ENCODE data around the gene NIT1. TPM values are rescaled to one million over a fixed set of nuclear protein-coding genes. Genes with fewer than 3 reads are reported as not detected.

The NIT1 gene
- total and polyA plus RNA-seq, 11 donors, result 25.8 to 42.7 (median 34.3) TPM

- 19 to 25% (median 24%) methylated on average over 9 of the region's 9 CpGs for WGBS, 4 donors
- H3K27me3 ChIP-seq, result no peaks in the 10 kb centered on the region
- H3K9me3 ChIP-seq, result no peaks in the 10 kb centered on the region
- peaks cover 0 to 21% (median 8%) of the 10 kb centered on the region in 12 donors for H3K4me1 ChIP-seq
- H3K27ac ChIP-seq, result peak overlapping the region; percentile 79 to 99 (median 94)
- peaks cover 0 to 16% (median 13%) of the 10 kb centered on the region in 9 donors for H3K36me3 ChIP-seq
- TF ChIP-seq CTCF (IDR thresholded peaks at IDR 0.05), result no peak
- TF ChIP-seq POLR2A (IDR thresholded peaks at IDR 0.05), result no peak
- DNase-seq (no peak), ATAC-seq (no peak)
- peak overlapping the region; percentile 59 to 93 (median 80) for H3K4me3 ChIP-seq
- intact Hi-C loops (cut with DNase I), result loop anchor here in 2 of 10 donors (1.0 to 5.0 kb wide), 2 partner anchors 20 to 156 kb away; no protein-coding TSS in a partner anchor
These were observed 35.3 kb downstream of the NIT1 start for GRCh38 chr1:161153176-161153575.

GRCh38 chr1:161153682-161154337, 35.9 kb downstream of the NIT1 start, which contains the start of gene UFC1:
Gene UFC1 (plus strand): TSS chr1:161153978. CDS start chr1:161153998, 20 bp downstream.
- Histone ChIP-seq H3K36me3 (peaks cover 0 to 22% (median 15%) of the 10 kb centered on the region in 9 donors), H3K4me3 (peak within 1 kb of the TSS; percentile 59 to 93 (median 80)), H3K27ac (peak within 1 kb of the TSS; percentile 79 to 99 (median 94)), H3K4me1 (peaks cover 0 to 27% (median 11%) of the 10 kb centered on the region in 12 donors), H3K27me3 (no peaks in the 10 kb centered on the region), H3K9me3 (no peaks in the 10 kb centered on the region)
- TF ChIP-seq CTCF (IDR thresholded peaks at IDR 0.05) (no peak), POLR2A (IDR thresholded peaks at IDR 0.05) (peak in 1 of 2 donors; percentile 33)
- DNase-seq (peak; percentile 80 to 87 (median 84)), ATAC-seq (peak; percentile 90 to 95 (median 94))
- 0 to 2% (median 1%) methylated on average over 33 of the region's 33 CpGs for WGBS, 4 donors
- intact Hi-C loops (cut with DNase I), result loop anchor here in 2 of 10 donors (1.0 to 5.0 kb wide), 2 partner anchors 21 to 157 kb away; no protein-coding TSS in a partner anchor

- TF ChIP-seq POLR2A (IDR thresholded peaks at IDR 0.05) (no peak), CTCF (IDR thresholded peaks at IDR 0.05) (no peak)
- WGBS, 4 donors, result 84 to 100% (median 89%) methylated on average over 1 of the region's 1 CpG
- peaks cover 0 to 50% (median 32%) of the 10 kb centered on the region in 12 donors for H3K4me1 ChIP-seq
- no peaks in the 10 kb centered on the region for H3K9me3 ChIP-seq
- no peak for DNase-seq
- no peak for ATAC-seq
- H3K4me3 ChIP-seq, result no peak overlapping the region
- H3K27ac ChIP-seq, result no peak overlapping the region
- no peaks in the 10 kb centered on the region for H3K27me3 ChIP-seq
- H3K36me3 ChIP-seq, result peaks cover 0 to 38% (median 29%) of the 10 kb centered on the region in 9 donors
- intact Hi-C loops (cut with DNase I), result no loop called here
These were observed 40.0 kb downstream of the NIT1 start for GRCh38 chr1:161157867-161158266.

- ATAC-seq (no peak), DNase-seq (no peak)
- no peaks in the 10 kb centered on the region for H3K9me3 ChIP-seq
- TF ChIP-seq CTCF (IDR thresholded peaks at IDR 0.05) (no peak), POLR2A (IDR thresholded peaks at IDR 0.05) (no peak)
- peaks cover 0 to 44% (median 32%) of the 10 kb centered on the region in 12 donors for H3K4me1 ChIP-seq
- 71 to 81% (median 79%) methylated on average over 9 of the region's 9 CpGs for WGBS, 4 donors
- H3K36me3 ChIP-seq, result peaks cover 0 to 43% (median 32%) of the 10 kb centered on the region in 9 donors
- H3K27me3 ChIP-seq, result no peaks in the 10 kb centered on the region
- peak overlapping the region in 9 of 12 donors; percentile 79 to 97 (median 91) for H3K4me3 ChIP-seq
- peak overlapping the region in 11 of 12 donors; percentile 83 to 95 (median 88) for H3K27ac ChIP-seq
- intact Hi-C loops (cut with DNase I), result no loop called here
These were observed 40.6 kb downstream of the NIT1 start for GRCh38 chr1:161158316-161159010.
